Posterior vena cava (tissue), 2 donors: ENCODE results near the gene UFSP1. TPM values are rescaled to one million over a fixed set of nuclear protein-coding genes. Genes with fewer than 3 reads are reported as not detected.
"Not testable (repeated sequence)": the region's sequence is repeated elsewhere in the genome, so short reads cannot be mapped to it uniquely, and the experiment has no call there.

Experiments
- DNase-seq: peaks from one replicate; pipeline ENCODE4 v3.0.0-alpha.2; 2020; ENCODE audit warnings: low spot score
- intact Hi-C, 2 donors: fragments of 100-400 bp; cut with DNase I; formaldehyde crosslinking; loops; one replicate each; pipeline versions ENCODE4 v1.14.1 to v1.14.2; 2022 to 2023
- long read RNA-seq, 2 donors: library from polyadenylated mRNA; unstranded; transcript quantifications; one replicate each; pipeline ENCODE4 v2.0.0, GENCODE V29; 2020 to 2021
- total RNA-seq, 2 donors: library from RNA; stranded (reverse); fragmentation: NEBNext Ultra II Directional; extraction: Animal tissue kit (Norgen Biotek cat#: 25700); gene quantifications; one replicate each; pipeline ENCODE4 v1.2.1, GENCODE V29; 2021
- donor health status: DM: yes; HTN: yes; CAD: no.
- donor health status: DM: yes; HTN: yes; CAD: no.

UFSP1 gene
- 1 to 10 TPM; 2.7 to 3.3 TPM for total RNA-seq
- long read RNA-seq, donor 1 = 0 reads
- long read RNA-seq, donor 2, transcript UFSP1-201 (1 exons, 996 nt) = major isoform, 6 of 6 reads
- long read RNA-seq, donor 2, partial matches to known transcripts = 0 of 6 reads
- long read RNA-seq, donor 2, other reads (novel, unspliced or antisense) = 0 of 6 reads

DNA sequence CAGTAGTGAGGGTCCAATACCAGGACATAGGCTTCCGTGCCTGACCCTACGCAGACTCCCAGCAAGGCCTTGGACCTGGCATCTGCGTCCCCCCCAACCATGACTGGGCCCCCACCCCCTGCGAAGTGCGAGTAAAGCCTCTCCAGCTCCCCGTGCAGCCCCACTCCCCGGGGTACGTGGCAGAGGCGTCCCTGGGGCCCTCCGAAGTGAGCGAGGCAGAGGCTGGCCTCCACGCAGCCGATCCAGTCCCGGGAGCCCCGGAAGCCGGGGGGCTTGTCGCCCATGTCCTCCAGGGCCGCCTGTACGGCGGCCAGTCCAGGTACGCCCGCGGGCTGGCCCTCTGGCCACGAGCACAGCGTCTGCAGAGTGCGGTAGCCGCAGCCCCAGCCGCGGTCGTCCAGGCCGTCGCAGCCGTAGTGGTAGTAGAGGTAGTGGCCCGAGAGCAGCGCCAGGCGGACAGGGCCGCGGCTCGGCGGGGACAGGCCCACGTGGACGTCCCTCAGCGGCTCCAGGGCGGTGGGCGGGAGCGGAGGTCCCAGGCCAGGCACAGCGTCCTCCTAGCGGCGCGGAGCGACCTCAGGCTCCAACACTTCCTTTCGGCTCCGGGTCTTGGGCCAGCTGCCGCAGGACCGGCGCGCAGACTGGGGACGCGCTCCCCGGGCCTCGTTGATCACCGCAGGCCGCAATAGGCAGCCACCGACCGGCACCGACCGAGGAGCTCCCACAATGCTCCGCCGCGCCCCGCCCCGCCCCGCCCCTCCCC lies at the start of gene UFSP1:
Gene UFSP1, minus strand, starts transcription at position 728 of the 763 bp plus-strand sequence. Its CDS starts 444 bp downstream, at position 284.
- intact Hi-C loops = no loop called here
- no peak for DNase-seq

DNA sequence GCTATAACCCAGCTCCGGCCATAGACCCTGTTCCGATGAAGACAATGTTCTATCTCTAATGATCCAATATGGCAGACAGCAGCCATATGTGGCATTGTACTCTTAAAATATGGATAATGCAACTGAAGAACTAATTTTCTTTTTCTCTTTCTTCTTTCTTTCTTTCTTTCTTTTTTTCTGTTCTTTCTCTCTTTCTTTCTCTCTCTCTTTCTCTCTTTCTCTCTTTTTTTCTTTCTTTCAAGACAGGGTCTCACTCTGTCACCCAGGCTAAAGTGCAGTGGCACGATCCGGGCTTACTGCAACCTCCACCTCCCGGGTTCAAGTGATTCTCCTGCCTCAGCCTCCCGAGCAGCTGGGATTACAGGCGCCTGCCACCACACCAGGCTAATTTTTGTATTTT lies 46.7 kb upstream of the UFSP1 start:
- DNase-seq, intact Hi-C loops: not testable (repeated sequence)

DNA sequence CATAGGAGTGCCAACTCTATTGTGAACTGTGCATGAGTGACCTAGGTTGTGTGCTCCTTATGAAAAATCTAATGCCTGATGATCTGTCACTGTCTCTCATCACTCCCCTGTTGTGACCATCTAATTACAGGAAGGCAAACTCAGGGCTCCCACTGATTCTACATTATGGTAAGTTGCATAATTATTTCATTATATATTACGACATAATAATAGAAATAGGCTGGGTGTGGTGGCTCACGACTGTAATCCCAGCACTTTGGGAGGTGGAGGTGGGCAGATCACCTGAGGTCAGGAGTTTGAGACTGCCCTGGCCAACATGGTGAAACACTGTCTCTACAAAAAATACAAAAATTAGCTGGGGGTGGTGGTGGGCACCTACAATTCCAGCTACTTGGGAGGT lies 45.9 kb upstream of the UFSP1 start:
- intact Hi-C loops, DNase-seq: not testable (repeated sequence)

DNA sequence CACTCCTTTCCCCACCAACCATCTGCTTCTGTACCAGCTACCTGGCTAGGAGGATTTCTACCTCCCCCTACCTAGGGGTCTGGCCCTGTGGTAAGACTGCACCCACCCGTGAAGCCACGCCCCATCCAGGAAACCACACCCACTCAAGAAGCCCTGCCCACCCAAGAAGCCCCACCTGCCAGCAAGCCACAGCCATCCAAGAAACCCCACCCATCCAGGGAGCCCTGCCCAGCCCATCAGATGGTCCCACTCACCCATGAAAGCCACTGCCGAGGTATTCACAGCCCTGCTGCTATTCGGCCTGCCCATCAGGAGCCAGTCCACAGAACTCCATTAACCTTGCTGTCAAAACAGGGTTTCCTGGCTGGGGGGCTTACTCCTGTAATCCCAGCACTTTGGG lies 44.2 kb upstream of the UFSP1 start:
- DNase-seq = no peak
- intact Hi-C loops = no loop called here

DNA sequence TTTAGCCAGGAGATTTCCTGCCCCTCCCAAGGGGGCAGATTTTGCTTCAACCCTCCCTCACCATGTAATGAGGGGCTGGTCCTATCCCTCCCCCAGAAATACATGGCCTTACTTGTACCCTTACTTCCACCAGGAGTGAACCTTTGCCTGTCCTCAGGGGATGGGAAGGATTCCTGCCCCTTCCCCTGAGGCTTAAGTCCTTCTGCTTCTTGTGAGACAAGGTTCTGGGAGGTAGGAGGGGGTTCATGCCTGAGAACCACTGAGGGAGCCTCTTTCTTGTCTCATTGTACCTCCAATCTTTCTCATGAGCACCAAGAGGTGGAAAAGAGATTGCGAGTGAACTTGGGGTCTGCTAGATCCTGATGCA lies 40.3 kb upstream of the UFSP1 start:
- intact Hi-C loops = no loop called here
- DNase-seq = peak; percentile 23

DNA sequence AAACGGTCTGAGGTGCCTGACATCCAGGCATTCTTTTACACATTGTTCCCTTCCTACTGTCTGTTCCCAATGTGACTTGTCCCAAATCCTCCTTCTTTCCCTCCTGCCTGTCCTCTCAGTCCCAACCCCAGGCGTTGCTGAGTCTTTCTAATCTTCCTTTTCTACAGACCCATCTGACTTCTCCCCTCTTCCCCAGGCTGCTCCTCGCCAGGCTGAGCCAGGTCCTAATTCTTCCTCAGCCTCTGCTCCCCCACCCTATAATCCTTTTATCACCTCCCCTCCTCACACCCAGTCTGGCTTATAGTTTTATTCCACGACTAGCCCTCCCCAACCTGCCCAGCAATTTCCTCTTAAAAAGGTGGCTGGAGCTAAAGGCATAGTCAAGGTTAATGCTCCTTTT lies 34.1 kb upstream of the UFSP1 start:
- intact Hi-C loops, DNase-seq: not testable (repeated sequence)

DNA sequence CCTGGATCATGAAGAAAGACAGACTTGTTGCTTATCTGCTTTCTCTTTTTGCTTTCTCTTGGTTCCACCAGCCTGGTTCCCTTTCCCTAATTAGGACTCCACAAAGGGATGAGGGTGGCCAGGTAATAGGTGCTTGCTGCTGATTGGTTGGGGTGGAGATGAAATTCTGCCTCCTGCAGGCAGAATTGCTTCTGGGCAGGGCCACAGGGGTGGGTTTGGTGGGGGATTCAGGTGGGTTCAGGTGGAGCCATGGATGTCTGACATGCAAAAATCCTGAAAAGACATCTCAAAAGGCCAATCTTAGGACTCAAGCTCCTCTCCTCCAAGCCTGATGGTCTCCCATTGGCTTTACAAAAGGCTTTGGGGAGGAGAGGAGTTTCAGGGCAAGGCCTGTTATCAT lies 31.5 kb upstream of the UFSP1 start:
- no peak for DNase-seq
- intact Hi-C loops = no loop called here

DNA sequence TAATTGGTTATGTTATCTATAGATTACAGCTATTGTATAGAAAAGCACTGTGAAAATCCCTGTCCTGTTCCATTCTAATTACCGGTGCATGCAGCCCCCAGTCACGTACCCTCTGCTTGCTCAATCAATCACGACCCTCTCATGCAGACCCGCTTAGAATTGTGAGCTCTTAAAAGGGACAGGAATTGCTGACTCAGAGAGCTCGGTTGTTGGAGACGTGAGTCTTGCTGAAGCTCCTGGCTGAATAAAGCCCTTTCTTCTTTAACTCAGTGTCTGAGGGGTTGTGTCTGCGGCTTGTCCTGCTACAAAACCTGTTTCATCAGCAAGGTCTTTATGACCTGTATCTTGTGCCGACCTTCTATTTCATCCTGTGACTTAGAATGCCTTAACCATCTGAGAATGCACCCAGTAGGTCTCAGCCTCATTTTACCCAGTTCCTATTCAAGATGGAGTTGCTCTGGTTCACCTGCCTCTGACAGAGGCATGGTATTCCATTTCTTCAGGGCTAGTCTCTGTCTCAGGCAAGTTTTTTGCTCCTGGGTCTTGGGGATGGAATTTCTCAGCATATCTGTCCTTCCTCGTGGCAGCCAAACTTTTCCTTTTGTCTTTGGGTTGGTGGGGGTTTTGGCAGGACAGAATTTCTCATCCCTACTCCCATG lies 30.4 kb upstream of the UFSP1 start:
- DNase-seq, intact Hi-C loops: not testable (repeated sequence)

DNA sequence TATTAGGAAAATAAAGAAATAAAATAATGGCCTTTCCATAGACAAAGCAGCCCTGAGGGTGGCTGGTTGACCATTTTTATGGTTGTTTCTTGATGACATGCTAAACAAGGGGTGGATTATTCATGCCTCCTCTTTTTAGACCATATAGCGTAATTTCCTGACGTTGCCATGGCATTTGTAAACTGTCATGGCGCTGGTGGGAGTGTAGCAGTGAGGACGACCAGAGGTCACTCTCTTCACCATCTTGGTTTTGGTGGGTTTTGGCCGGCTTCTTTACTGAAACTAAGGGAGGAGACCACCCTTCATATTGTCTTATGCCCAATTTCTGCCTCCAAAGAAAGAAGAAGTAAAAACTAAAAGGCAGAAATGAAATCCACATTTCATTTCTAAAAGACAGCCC lies 29.8 kb upstream of the UFSP1 start:
- intact Hi-C loops, DNase-seq: not testable (repeated sequence)

DNA sequence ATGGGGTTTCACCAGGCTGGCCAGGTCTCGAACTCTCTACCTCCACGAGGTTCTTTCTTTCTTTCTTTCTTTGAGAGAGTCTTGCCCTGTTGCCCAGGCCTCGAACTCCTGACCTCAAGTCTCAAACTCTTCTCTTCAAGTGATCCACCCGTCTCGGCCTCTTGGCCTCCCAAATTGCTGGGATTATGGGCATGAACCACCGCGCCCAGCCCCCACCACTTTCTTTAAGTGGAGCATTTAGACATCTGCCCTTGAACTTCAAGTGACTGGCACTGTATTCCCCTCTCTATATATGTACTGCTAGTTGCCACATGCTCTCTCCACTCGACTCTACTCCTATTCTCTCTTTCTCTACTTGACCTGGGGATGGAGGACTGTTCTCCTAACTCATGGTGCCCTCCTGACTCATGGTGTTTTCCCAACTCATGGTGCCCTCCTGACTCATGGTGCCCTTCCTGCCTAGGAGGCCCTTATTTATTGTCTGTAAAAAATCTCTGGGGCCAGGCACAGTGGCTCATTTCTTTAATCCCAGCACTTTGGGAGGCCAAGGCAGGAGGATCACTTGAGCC lies 25.4 kb upstream of the UFSP1 start:
- intact Hi-C loops = no loop called here
- DNase-seq = peak; percentile 62

DNA sequence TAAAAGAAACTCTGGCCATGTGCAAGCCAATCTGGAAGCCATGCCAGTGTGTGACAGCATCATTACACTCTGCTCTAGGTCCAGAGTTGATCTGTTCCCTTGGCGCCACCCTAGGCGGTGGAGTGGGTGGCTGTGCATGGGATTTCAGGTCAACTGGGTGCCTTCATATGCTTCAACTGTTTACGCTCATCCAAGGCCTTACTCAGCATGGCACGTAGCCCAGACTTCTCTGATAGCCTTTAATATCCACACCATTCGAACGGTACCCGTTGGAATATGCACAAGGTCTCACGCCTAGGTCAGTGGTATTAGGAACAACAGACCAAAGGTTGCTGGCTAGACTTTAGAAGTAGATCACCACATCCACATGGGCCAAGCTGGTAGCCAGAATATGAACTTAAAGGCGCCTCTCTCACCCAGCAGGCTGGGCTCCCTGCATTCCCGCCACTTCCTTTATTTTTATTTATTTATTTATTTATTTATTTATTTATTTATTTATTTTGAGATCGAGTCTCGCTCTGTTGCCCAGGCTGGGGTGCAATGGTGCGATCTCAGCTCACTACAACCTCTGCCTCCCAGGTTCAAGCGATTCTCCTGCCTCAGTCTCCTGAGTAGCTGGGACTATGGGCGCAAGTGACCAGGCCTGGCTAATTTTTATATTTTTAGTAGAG lies 24.8 kb upstream of the UFSP1 start:
- intact Hi-C loops = no loop called here

DNA sequence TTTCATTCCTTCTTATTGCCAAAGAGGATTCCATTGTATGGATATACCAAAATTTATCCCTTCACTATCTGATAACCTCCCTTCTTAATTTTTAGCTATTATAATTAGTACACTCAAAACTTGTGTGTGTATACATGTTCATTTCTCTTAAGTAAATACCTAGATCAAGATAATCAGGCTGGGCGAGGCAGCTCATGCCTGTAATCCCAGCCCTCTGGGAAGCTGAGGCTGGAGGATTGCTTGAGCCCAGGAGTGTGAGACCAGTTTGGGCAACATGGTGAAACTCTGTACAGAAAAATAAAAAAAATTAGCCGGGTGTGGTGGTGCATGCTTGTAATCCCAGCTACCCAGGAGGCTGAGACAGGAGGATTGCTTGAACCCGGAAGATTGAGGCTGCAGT lies 22.0 kb upstream of the UFSP1 start:
- peak; percentile 5 for DNase-seq
- intact Hi-C loops = no loop called here

More for the DNA sequence above, 24.8 kb upstream of the UFSP1 start:
- DNase-seq = peak; percentile 50

DNA sequence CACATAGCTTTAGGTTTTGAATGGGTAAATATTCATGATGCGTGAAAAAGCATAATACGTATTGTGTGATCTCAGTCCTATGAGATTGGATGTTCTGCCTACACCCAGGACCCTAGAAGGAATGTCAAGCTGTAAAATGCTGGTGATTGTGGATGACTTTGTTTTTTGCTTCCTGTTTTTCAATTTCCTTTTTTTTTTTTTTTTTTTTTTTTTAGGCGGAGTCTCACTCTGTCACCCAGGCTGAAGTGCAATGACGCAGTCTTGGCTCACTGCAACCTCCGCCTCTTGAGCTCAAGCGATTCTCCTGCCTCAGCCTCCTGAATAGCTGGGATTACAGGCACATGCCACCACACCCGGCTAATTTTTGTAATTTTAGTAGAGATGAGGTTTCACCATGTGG lies 20.9 kb upstream of the UFSP1 start:
- intact Hi-C loops = not testable (repeated sequence)
- peak; percentile 79 for DNase-seq

DNA sequence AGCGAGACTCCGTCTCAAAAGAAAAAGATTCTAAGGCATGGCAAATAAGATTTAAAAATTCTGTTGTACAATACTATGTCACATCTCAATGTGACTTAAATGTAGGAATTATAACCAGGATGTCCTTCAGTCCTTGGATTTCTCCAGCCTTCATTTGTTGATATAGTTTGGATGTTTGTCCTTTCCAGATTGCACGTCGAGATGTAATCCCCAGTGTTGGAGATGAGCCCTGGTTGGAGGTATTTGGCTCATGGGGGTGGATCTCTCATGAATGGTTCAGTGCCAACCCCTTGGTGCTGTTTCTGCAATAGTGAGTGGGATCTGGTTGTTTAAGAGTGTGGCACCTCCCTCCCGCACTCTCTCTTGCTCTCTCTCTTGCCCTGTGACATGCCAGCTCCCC lies 19.0 kb upstream of the UFSP1 start:
- DNase-seq = peak; percentile 4
- intact Hi-C loops = loop anchor here in 1 of 2 donors (10.0 kb wide), 1 partner anchor 1284 kb away; no protein-coding TSS in a partner anchor

DNA sequence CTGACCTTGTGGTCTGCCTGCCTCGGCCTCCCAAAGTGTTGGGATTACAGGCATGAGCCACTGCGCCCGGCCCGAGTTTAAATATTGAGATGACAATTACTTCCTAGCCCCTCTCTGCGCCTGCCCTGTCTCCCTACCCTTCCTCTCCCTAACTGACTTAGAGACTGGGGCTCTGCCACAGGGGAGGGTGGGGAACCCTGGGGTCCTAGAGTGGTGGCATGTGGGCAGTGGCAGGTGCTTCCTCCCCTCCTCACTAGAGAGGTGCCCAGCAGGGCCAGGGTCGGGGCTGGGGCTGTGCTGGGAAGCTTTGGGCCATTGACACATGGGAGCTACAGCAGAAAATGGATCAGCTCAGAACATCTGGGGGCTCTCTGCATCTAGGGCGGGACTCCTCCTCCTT lies 13.1 kb upstream of the UFSP1 start:
- intact Hi-C loops = loop anchor here in 1 of 2 donors (1.0 to 10.0 kb wide), 2 partner anchors 43 to 1278 kb away; no protein-coding TSS in a partner anchor

DNA sequence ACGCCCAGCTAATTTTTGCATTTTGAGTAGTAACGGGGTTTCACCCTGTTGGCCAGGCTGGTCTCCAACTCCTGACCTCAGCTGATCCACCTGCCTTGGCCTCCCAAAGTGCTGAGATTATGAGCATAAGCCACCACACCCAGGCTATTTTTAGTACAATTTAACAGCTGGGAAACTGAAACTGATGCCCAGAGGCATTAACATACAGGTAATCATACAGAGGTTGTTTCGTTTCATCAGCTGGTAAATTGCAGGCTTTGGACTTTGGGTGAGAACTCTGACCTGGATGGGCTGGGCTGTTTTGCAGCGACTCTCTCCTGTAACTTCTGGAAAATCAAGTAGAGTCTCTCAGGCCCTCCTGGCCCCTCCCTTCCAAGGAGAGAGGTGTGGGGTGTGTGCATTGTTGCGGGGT lies 12.4 kb upstream of the UFSP1 start:
- intact Hi-C loops = loop anchor here in 1 of 2 donors (10.0 kb wide), 1 partner anchor 1277 kb away; no protein-coding TSS in a partner anchor
- DNase-seq = no peak

More for the DNA sequence above, 13.1 kb upstream of the UFSP1 start:
- DNase-seq = no peak

DNA sequence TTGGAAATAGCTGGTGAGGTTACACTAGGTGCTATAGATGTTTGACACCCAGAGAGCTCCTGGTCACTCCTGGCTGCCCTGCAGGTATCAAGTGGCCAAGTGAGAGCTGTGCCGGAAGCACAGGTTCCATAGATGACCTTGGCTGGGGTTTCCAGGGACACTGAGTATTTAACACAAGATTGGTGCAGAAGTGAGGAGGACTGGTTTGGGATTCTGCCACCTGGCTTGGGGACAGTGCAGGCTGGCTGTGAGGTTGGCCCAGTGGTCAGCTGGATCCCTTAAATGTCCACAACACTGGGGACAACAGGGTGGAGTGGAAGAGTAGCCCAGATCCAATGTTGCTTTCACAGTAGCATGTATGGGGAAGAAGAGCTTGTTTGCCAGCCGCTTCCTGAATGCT lies 11.5 kb upstream of the UFSP1 start:
- no peak for DNase-seq
- intact Hi-C loops = loop anchor here in 1 of 2 donors (10.0 kb wide), 1 partner anchor 1276 kb away; no protein-coding TSS in a partner anchor

DNA sequence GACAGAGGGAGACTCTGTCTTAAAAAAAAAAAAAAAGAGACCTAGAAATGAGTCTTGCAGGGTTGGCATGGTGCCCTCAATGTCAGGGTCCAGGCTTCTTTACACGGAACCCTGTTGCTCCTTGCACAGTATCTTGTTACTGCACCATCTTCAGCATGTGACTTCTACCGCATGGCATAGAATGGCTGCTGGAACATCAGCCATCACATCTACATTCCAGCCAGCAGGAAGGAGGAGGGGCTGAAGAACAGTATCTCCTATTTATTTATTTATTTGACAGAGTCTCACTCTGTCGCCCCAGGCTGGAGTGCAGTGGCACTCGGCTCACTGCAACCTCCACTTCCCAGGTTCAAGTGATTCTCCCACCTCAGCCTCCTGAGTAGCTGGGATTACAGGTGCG lies 9.9 kb upstream of the UFSP1 start:
- intact Hi-C loops = loop anchor here in 1 of 2 donors (5.0 kb wide), 1 partner anchor 163 kb away; no protein-coding TSS in a partner anchor

DNA sequence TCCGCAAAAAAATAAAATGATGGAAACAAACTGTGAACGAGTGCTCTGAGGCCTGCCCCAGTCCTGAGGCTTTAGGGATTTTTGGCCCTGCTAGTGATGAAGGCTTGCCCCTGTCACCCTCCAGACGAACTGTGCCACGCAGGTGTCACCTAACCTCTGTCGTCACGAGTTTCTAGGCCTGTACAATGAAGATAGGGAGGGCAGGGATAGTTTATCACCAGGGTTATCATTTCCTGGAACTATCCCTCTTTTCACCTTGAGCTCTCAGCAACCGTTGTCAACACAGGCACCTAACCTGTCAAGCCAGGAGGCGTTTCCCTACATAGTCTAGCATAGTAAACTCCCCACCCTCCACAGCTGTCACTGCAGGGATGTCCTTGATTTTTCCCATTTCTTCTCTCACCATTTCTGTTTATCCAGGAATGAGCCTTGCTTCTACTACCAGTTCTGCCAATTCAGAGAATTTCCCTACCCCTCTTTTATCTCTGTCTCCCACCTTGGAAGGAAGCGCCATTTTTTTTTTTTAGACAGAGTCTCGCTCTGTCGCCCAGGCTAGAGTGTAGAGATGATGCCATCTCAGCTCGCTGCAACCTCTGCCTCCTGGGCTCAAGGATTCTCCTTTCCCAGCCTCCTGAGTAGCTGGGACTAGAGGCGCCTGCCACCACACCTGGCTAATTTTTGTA lies 8.4 kb upstream of the UFSP1 start:
- no peak for DNase-seq
- intact Hi-C loops = loop anchor here in 1 of 2 donors (5.0 kb wide), 1 partner anchor 164 kb away; no protein-coding TSS in a partner anchor

More for the DNA sequence above, 9.9 kb upstream of the UFSP1 start:
- no peak for DNase-seq
